Stimulated activated naive CD8-positive, alpha-beta T cell treated with anti-CD3 and anti-CD28 coated beads, Interleukin-15, Interleukin-2, amounts not matched to agents 100 U/mL and 50 U/mL, for 24 hours (primary cell): Measurements from ENCODE around the gene RPIA.
A peak's percentile ranks its signal among the peaks of the same experiment; 100 is the strongest.
"Not testable (repeated sequence)": the region's sequence is repeated elsewhere in the genome, so short reads cannot be mapped to it uniquely, and the experiment has no call there.

Source experiments
- ATAC-seq: fragments of 150-1000 bp; cut with Tn5 transposase; one replicate; pipeline ENCODE4 v1.10.0; 2021
- DNase-seq: peaks from one replicate; pipeline ENCODE4 v3.0.0; 2021

The RPIA gene

GRCh38 chr2:88735853-88736252, 44.4 kb downstream of the RPIA start:
- ATAC-seq (peak; percentile 83), DNase-seq (peak; percentile 43)

DNA sequence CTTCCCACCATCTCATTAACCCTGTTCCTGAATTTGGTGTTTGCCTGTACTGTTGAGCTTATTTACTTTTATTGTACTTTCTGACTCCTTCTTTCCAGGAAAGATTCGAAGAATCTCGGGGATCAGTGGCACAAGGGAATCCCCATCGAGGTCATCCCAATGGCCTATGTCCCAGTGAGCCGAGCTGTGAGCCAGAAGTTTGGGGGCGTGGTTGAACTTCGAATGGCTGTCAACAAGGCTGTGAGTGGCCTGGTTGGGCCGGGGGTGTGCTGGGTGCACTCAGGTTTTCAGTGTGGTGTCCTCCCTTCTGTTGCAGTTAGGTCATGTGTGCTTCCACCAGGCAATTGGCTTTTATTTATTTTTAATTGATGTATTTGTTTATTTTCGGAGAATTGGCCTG, 45.0 kb downstream of the RPIA start:
- ATAC-seq, result no peak
- no peak for DNase-seq

DNA sequence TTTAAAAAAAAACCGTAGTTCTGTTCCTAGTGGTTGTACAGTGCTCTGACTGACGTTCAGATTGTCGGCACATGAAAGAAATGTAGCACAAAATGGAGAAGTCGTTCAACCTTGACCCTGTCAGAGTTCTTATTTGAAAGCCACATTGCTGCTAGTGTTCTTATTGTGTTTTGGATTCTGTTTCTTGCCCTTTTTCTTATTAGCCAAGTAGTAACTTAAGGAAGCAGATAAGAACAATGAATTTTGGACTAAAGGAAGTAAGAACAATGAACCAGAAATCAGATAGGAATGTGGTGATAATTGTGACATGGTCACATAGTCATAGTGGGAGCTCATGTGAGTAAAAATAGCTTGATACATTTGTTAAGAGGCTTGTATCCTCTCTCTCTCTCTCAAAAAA, 45.9 kb downstream of the RPIA start:
- DNase-seq, result no peak
- no peak for ATAC-seq

GRCh38 chr2:88738271-88738670, 46.8 kb downstream of the RPIA start:
- ATAC-seq, result no peak
- DNase-seq, result no peak

DNA sequence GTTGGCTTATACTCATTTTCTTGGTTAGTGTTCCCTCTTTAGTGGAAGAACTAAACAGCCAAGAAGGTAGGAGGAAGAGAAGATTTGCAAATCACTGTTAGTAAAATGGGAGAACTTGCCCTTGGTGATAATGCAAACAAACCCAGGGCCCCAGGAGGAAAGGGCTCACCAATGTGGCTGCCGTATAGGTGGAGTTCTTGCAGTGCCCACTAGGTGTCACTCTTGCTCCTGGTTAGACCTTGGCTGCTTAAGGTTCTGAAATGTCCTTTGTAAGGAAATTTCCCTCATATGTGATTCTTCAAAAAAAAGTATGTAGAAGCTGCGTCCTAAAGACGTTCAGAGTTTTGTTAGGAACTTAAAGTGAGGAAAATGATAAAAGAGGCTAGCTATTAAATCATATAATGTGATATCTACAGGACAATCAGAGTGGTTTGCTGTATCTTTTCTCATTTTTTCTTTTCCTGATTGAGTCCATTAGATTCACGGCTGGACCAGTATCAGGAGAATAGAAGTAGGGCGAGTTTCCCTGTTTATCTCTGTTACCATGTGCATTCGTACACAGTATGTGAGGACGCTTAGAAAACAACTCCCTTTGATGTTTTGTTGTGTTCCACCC, 48.6 kb downstream of the RPIA start:
- DNase-seq (peak; percentile 76), ATAC-seq (peak; percentile 53)

DNA sequence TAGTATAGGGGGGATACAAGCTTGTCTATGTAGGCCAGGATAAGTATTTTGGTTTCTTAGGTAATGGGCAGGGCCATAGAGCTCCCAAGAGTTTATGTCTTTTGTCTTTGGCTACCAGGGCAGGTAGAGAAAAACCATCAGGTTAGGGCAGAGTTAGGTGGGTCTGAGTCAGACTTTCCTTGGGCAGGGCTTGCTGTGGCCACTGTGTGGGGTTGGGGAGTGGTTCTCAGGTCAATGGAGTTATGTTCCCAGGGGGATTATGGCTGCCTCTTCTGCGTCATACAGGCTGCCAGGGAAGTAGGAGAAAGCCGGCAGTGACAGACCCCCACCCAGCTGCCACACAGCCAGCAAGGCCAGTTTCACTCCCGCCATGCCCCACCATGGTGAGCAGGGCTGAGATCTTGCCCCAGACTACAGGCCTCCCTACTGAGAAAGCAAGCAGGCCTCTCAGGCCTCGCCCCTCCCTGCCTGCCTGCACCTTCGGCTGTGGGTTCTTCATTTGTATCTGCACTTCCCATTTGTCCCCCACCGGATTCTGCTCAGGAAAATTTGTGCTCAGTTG, 55.5 kb downstream of the RPIA start:
- DNase-seq (no peak), ATAC-seq (no peak)

GRCh38 chr2:88747990-88748389, 56.5 kb downstream of the RPIA start:
- ATAC-seq (no peak), DNase-seq (no peak)

DNA sequence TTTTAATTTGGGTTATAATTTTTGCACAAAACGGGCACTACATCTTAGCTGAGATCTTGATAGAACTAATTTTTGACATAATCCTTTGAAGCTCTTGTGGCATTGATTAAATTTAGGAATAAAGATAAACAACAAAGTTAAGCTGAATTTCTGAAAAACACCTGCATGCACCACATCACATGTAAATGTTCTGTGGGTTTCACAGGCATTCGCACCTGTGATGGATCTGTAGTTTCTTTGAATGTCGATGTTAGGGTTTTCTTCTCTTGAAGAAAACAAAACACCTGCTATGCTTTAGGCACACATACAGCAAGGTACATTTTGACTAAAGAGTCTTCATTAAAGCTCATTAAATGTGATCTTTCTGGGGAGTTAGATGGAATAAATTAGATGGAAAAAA, 60.3 kb downstream of the RPIA start:
- no peak for ATAC-seq
- no peak for DNase-seq

GRCh38 chr2:88753833-88754584, 62.5 kb downstream of the RPIA start:
- ATAC-seq (peak; percentile 48), DNase-seq (no peak)

DNA sequence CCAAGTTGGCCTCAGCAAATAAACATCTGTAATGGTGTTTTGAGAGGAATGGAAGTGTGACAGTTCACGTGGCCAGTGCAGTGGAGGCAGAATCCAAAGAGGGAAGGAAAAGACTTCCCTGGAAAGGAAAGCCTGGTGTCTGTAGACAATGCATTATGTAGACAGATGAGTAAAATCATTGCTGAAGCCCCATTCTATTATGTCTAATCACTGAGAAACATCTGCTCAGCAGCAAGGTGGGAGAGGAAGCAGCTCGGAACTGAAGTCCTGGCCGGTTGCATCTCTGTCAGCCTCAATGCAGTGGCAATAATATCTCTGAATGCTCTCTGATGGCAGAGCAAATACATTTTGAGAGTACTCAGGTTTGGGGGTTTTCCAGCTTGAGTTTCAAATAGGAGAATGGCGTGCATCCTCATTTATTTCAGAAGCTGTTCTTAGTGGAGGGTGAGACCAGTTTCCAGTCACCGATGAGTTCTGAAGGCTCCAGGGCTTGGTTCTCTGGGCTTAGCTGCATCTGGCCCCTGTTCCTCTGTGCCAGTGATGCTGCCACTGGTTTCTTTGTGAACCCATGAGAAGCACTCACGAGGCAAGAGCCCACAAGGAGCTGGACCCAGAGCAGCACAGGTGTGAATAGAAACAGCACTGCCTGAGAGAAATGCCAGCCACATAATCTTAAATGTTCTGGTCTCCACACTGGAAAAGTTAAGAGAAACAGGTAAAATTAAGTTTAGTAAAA, 63.3 kb downstream of the RPIA start:
- ATAC-seq (no peak), DNase-seq (no peak)

DNA sequence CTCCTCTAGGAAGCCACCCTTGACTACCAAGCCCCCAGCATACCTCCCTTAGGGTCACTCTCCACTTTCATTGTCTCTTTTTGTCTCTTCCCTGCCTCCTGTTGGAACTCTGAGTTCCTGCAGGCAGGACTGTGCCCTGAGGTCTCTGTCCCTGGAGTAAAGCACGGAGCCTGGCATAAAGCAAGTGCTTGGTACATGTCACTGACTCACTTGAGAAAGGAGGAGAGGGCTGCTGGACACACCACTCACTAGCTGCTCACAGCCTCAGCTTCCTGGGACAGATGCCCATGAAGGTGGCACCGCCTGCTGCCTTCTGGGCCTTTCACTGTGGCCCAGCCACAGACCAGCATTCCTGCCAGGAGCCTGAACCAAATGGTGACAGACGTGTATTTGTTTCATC, 64.4 kb downstream of the RPIA start:
- no peak for ATAC-seq
- DNase-seq, result no peak

GRCh38 chr2:88757025-88757424, 65.6 kb downstream of the RPIA start:
- ATAC-seq (no peak), DNase-seq (no peak)

DNA sequence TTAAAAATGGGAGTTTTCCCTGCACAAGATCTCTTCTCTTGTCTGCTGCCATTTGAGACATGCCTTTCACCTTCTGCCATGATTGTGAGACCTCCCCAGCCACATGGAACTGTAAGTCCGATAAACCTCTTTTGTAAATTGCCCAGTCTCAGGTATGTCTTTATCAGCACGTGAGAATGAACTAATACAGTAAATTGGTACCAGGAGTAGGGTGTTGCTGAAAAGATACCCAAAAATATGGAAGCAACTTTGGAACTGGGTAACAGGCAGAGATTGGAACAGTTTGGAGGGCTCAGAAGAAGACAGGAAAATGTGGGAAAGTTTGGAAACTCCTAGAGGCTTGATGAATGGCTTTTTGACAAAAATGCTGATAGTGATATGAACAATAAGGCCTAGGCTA, 67.2 kb downstream of the RPIA start:
- not testable (repeated sequence) for DNase-seq, ATAC-seq

DNA sequence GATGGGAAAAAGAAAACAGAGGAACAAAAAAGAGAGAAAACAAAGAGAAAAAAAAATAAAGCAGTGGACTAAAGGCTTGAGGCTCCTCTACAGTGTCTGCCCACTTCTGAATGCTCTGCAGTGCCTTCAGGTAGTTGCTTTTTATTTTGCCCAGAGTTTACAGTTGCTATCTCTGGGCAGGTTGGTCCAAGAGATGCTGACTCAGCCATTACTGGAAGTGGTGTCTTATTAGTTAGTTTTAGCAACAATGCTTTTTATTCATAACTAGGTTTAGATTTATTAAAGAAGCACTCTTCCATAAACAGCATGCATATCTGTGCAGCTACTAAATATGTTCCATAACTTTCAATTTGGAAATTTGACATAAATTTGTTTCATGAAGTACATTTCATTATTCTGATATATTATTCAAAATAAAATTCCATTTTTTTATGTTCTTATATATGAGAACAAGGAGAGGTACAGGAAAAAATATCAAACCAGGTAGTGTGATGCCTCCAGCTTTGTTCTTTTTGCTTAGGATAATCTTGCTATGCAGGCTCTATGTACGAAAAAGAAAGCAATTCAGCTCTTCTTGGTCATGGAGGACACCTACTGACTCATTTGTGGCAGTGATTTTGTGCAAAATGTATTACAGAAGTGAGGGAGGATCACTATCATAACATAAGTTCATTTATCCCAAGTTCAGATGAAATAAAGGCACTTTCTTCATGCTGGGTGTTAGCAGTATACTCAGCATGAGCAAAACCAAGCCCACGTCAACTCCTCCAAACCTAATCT, 69.5 kb downstream of the RPIA start:
- ATAC-seq (no peak), DNase-seq (no peak)

GRCh38 chr2:88764141-88764849, 72.8 kb downstream of the RPIA start:
- no peak for DNase-seq
- no peak for ATAC-seq

DNA sequence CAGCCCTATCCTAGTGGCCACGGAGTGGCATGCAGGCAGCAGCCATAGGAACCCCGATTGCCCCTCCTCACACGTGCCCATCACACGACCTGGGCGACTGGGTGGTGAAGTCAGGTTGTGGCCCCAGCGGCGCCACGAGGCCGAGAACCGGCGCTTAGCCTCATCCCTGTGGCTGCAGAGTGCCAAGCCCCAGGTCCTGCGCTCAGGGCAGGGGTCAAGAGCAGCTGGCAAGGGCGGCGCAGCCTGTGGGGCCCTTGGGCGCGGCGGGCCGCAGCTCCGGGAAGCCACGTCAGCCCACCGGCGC, 73.3 kb downstream of the RPIA start:
- ATAC-seq (no peak), DNase-seq (no peak)

GRCh38 chr2:88765154-88765888, 73.8 kb downstream of the RPIA start:
- peak; percentile 69 for ATAC-seq
- peak; percentile 57 for DNase-seq

DNA sequence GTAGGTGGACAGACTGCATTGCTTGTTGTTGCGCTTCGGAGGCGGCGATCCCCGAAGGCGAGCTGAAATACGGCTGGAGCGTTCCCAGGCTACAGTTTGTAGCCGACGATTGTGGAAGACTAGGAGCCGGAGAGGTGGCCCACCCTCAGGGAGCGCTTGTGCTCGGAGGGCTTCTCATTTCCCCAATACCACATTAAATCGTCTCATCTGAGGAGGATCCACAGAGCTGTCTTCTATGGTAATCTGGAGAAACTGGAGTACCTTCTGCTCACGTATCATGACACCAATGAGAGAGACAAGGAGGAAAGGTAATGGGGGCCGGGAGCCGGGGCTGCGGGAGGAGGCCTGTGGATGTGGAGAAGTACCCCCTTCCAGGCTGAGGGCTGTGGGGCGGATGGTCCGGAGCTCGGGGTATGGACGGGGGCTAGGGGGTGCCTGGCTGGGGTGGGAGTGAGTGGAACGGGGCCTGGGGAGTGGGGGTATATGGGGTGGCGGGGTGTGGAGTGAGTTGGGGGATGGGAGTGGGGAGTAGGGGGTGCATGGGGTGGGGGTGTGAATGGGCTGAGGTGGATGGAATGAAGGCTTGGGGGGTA, 74.5 kb downstream of the RPIA start:
- not testable (repeated sequence) for ATAC-seq, DNase-seq

DNA sequence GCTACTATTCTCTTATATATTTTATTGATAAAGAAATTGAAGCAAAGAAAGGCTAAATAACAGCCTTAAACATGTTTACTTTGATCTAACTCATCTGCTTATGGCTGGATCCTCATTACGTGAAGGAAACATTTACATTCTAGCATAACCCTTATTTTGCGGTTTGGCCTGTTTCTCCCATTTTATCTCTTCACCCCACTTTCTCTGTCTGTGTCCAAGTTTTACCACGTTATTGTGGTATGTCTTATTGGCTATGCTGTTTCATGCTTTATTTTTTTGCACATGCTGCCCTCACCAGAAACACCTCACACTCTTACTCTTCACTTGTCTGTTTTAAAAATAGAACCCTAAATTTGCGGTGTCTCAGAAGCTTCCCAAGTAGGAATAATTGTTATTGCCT, 78.5 kb downstream of the RPIA start:
- DNase-seq, result no peak
- ATAC-seq, result no peak

DNA sequence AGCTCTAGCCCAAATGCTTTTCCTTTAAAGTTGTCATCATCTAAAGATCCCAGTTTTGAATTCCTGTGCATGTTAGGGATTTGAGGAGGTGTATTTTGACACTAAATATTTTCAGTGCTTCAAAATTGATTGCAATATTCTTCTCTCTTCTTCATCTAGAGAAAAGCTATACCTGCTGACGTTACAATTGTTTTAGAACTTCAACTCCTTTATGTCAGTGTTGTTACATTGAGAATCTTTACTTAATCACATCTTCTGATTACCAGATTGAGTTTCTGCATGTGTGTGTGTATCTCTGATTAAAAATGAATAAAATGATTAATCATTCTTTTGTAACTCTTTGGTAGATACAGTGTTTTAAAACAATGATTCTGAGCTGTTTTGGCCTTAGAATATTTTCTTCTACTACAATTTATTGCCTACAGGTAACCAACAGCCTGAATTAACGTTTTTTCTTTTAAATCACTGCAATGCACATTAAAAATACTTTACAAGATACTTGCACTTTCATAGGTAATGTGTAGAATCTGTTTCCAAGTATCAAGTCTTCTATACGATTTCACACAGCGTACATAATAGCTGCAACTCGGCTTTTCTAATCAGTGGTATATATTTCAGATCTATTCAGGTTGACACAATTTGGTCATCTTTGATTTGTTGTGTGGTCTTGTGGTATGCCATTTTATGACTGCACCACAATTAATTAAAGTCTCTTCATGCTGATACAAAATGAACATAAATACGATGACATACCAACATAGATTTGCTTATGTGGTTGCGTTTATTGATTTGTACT, 82.0 kb downstream of the RPIA start:
- not testable (repeated sequence) for DNase-seq, ATAC-seq
